Daoy (cell line): Measurements from ENCODE around the gene JADE2. TPM values are rescaled to one million over a fixed set of nuclear protein-coding genes. Genes with fewer than 3 reads are reported as not detected.
"Not testable (repeated sequence)": the region's sequence is repeated elsewhere in the genome, so short reads cannot be mapped to it uniquely, and the experiment has no call there.

Source experiments
- DNase-seq: peaks from one replicate; pipeline ENCODE4 v3.0.0-alpha.2; 2015; ENCODE audit warnings: low read depth
- total RNA-seq: library from RNA; depleted of rRNA; stranded (reverse); fragments of >200 nt; shearing (Covaris generic); gene quantifications from 2 replicates; pipeline ENCODE4 v1.2.3, GENCODE V29; 2014

Gene JADE2
- total RNA-seq, 1 experiment from 2014 or later, result 21.1 TPM

DNA sequence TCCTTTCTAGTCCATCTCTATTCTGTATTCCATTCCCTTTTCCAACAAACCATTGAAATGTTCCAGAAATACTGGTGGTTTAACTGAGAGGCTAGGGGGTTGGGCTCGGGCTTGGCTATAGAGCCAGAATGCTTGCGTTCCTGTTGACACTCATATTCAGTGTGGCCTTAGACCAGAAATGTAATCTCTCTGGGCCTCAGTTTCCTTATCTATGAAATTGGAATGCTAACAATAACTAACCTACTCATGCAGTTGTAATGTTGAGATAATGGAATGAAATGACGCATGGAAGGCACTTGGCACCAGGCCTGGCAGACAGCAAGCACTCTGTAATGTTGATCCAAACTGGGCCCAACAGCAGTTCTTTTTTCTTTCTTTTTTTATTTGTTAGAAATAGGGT lies 26.8 kb downstream of the JADE2 start:
- DNase-seq, result peak; percentile 94

DNA sequence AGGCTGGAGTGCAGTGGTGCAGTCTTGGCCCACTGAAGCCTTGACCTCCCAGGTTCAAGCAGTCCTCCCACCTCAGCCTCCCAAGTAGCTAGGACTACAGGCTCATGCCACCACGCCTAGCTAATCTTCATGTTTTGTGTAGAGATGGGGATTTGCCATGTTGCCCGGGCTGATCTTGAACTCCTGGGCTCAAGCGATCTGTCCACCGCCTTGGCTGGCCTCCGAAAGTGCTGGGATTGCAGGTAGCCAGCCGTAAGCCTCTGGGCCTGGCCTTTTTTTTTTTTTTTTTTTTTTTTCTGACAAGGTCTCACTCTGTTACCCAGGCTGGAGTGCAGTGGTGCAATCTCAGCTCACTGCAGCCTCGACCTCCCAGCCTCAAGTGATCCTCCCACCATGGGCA lies 27.2 kb downstream of the JADE2 start:
- peak; percentile 48 for DNase-seq

DNA sequence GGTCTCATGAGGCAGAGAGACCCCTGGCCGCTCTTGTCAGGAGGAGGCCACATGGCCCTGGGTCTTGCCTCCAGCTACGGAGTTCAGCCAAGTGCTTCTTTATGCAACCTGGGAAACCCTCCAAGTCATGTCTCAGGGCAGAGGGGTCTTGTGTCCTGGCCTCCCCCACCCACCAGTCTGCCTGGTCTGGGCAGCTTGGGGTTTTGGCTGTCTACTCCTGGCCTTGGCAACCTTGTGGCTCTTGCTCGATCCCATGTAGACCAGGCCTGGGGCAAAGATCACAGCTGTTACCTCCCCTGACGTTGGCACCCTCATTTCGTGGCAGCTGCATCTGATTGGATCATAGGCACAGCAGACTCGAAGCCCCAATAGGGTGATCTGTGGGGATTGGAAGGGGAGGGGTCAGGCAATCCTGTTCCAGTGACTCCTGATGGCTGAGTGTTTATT lies 28.4 kb downstream of the JADE2 start:
- peak; percentile 22 for DNase-seq

DNA sequence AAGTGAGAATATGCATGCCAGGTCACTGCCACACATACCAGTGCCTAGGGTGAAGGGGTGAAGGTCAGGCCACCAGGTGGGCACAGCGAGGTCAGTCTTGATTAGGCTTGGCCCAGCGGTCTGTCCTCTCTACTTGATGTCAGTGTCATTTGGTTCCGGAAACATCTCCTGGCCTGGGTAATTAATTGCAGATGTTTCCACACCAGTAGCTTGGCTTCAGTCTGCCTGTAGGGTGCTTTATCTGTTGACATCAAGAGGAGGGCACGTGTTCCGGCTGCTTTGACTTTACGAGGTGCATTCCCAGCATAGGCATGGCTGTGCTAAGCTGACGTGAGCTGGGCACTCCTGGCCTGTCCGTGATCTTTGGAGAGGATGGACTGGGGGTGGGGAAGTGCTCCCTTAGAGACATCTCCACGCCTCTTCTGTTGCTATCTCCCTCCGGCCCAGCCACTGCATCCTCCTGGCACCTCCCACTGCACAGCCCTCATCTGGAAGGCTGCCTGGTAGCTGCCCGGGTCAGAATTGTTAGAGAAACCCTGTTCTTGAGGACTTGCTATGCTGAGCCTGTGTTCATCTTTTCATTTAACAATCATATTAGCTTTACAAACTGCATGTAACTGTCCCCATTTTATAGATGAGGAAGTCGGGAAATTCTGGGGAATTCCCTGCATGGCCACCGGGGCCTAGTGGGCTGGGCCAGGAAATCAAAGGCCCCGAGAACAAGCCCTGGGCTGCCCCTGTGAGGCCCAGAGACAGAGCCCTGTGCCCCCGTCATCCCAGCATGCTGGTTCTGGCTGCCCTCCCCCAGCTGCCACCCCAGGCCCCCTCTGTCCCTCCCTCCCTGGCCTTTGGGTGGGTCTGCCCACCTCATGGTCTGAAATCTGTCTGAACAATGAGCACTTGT lies 29.1 kb downstream of the JADE2 start:
- DNase-seq, result peak; percentile 88

DNA sequence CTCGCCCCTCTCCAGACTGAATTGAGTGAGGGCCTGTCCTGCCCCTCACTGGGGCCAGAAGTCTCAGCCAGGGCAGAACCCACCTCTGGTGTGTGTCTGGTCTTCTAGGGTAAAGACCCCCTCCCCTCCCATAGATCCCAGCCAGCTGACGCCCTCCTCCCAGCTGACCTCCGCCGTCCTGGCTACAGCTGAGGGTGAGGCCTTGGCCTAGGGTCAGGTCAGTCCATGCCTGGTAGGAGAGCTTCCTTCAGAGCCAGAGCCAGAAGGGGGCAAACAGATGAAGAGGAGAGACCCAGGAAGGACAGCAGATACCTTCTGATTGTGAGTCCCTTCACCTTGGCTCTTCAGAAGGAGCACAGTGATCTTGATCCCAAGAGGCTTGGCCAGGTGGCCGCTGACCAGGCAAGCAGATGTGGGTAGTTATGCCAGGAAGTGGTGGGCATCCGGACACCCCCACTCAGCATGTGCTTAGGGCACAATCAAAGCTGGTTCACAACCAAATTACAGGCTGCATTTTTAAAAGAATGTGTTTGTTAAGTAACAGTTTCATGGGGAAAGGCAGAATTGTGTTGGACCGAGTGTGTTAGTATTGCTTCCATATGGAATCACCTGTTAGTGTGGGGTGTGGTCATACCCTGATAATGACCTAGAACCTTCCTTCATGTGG lies 29.9 kb downstream of the JADE2 start:
- peak; percentile 23 for DNase-seq

DNA sequence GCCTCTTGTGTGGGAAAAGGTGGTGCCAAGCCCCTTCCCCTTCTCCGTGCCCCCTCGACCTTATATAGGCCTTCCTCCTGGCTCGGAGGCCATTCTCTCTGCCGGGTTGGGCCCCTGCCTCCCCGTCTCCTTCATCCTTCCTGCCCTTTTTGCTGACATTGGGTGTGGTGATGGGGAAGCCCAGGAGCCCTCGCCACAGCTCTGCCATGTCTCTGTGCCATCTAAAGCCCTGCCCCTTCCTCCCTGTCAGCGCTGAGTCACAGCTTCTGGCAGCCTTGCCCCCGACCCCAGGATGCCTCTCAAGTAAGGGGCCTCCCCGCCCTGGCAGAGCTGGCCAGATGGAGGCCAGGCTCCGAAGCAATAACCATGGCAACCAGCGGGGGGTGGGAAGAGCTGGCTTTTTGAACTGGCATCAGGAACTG lies 30.4 kb downstream of the JADE2 start:
- peak; percentile 98 for DNase-seq

DNA sequence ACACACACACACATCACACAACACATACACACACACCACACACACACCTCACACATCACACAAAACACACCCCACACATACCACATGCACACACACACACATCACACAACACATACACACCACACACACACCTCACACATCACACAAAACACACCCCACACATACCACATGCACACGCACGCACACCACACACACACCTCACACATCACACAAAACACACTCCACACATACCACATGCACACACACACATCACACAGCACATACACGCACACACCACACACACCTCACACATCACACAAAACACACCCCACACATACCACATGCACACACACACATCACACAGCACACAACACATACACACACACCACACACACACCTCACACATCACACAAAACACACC lies 31.1 kb downstream of the JADE2 start:
- DNase-seq, result not testable (repeated sequence)

DNA sequence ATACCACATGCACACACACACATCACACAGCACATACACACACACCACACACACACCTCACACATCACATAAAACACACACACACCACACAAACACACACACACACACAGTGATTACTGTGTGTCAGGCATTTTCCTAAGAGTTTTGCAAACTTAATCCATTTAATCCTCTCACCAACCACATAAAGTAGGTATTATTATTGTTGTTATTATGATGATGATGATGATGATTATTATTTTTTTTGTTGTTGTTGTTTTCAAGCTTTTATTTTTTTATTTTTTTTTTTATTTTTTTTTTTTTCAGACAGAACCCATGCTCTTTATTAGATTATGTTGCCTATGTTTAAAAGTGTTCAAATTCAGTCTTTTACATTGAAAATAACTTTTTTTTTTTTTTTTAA lies 31.5 kb downstream of the JADE2 start:
- no peak for DNase-seq

DNA sequence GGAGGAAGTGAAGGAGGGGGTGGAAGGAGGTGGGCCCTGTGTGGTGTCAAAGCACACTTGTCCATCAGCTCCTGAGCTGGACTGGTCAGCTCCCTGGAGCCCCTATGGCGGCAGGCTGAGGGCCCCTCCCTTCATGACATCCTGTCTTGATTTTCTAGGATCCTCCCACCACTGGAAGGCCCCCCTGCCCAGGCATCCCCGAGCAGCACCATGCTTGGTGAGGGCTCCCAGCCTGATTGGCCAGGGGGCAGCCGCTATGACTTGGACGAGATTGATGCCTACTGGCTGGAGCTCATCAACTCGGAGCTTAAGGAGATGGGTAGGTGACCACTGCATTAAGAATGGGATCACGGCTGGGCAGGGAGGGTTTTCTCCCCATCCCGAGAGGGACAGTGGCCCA lies 34.2 kb downstream of the JADE2 start:
- DNase-seq, result no peak

DNA sequence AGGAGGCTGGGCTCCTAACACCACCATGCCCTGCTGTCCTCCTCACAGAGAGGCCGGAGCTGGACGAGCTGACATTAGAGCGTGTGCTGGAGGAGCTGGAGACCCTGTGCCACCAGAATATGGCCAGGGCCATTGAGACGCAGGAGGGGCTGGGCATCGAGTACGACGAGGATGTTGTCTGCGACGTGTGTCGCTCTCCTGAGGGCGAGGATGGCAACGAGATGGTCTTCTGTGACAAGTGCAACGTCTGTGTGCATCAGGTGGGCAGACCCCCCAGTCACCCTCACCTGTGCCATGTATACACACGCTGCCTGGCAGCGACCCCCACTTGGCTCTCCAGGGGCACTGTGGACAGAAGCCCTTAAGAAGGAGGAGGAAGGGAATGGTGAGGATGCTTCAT lies 35.2 kb downstream of the JADE2 start:
- DNase-seq, result no peak

DNA sequence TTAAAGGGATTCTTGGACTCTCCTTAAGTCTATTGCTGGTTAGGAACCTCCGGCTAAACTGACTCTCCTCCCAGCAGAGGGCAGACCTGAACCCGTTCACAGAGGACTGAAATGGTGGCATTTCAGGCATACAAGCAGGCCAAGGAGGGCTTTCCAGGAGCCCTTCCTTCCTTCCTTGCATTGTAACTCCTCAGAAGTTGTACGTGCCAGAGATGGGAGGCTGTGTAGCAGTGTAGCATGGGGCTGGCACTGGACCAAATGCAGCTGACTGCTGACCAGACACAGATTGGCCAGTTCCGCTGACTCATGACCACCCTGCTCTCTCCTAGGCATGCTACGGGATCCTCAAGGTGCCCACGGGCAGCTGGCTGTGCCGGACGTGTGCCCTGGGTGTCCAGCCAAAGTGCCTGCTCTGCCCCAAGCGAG lies 36.4 kb downstream of the JADE2 start:
- peak; percentile 79 for DNase-seq

DNA sequence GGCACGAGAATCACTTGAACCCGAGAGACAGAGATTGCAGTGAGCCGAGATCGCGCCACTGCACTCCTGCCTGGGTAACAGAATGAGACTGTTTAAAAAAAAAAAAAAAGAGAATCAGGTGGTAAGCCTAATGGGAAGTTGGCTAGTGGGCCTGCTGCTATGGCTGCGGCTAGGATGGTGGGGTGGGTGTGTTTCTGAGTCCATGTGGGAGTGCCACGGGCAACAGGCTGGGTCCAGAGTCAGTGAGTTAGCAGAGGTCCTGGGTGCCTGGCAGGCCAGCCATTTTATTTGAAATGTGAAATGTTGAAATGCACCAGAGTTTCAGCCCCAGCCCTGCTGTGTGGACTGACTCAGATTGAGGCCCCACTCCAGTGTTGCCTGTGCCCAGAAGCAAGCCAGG lies 37.8 kb downstream of the JADE2 start:
- no peak for DNase-seq

DNA sequence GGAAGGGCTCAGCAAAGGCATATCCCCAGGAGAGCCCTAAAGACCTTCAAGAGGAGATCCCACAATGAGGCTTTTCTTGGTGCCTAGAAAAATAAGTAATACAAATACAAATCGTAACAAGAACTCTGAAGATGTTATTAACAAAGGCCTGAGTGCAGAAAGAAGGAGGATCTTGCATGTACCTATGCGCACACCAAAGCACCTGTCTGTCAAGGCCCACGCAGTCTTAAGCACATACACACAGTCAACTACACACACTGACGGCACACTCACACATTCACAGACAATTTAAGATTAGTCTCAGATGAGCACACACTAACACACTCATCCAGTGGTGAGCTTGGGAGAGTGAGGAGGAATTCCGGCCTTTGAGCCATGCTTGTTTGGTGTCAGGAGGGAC lies 38.5 kb downstream of the JADE2 start:
- DNase-seq, result no peak

DNA sequence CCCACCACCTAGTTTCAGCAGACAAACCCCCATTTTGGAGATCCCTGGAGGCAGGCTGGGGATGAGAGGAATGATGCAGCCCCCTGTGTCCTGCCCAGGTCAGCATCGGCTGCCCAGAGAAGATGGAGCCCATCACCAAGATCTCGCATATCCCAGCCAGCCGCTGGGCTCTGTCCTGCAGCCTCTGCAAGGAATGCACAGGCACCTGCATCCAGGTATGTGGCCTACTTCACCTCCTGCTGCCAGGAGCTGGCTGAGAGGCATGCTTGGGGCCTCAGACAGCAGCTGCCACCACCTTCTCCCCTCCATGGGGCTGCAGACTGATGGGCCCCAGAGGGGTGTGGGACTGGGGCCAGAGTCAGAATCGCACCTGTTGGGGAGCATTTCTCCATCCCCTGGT lies 38.9 kb downstream of the JADE2 start:
- no peak for DNase-seq

DNA sequence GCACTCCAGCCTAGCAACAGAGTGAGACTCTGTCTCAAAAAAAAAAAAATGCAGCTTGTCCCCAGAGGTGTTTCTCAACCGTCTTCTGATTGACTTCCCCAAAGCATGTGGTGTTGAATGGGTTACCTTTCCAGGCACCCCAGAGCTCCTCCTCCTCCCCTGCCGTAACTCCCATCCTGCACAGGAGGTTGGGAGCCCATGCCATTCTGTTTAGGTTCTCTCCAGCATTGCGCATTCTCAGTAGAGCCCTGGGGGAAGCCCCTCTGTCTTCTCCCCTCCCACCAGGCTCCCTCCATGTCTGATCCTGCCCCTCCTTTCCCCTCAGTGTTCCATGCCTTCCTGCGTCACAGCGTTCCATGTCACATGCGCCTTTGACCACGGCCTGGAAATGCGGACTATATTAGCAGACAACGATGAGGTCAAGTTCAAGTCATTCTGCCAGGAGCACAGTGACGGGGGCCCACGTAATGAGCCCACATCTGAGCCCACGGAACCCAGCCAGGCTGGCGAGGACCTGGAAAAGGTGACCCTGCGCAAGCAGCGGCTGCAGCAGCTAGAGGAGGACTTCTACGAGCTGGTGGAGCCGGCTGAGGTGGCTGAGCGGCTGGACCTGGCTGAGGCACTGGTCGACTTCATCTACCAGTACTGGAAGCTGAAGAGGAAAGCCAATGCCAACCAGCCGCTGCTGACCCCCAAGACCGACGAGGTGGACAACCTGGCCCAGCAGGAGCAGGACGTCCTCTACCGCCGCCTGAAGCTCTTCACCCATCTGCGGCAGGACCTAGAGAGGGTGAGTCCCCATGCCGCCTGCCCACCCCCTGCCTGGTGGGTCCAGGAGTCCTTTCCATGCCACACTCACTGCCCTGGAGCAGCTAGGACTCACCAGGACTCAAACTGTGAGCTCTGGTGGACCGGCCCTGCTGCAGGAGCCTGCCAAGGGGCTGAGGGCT lies 40.6 kb downstream of the JADE2 start:
- DNase-seq, result no peak

DNA sequence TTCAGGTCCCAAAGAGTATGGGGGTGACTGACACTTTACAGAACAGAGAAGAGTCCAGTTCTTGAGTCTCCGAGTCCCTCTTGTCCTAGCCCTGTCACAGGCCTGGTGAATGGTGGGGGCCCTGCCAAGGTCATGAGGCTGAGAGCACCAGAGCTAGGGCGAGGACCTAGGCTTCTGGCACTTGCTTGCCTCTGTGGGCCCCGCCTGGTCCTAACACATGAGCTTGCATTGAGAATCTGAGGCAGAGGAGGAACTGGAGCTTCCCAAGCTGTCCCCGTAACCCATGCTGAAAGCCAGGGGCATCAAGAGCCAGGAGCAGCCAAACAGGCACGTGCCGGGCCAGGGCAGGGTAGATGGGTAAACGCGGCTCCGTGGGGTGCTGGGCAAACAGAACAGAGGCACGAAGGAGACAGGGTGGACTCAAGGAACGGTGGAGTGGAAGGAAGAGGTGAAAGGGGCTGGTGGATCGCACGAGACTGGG lies 41.3 kb downstream of the JADE2 start:
- no peak for DNase-seq

DNA sequence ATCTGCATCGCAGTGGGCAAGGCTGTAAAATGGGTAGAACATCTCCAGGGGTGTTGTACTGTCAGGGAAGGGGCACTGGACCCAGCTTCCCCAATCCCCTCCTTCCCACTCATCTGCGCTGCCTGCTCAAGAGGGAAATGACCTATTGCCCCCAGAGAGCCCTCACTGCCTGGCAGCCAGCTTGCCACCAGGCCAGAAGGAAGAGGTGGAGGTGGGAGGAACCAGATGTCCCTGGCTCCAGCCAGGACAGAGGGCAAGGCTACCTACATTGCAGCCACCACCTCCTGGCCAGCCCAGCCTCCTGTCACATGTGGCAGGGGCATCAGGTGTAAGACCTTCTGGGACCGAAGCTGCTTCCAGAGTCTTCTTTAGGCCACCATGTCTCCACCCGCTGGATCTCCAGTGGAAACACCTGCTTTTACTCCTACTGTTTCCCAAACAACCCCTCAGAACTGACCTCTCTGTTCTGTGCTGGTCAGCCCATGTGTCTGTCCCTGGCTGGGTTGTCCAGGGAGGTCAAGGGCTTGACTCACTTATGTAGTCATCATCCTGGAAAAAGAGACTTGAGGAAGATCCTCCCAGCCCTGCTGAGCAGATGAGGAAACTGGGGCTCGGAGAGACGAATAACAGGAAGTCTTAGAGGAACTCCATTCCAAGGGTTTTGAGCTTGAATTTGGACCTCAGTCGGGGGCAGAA lies 42.3 kb downstream of the JADE2 start:
- no peak for DNase-seq

DNA sequence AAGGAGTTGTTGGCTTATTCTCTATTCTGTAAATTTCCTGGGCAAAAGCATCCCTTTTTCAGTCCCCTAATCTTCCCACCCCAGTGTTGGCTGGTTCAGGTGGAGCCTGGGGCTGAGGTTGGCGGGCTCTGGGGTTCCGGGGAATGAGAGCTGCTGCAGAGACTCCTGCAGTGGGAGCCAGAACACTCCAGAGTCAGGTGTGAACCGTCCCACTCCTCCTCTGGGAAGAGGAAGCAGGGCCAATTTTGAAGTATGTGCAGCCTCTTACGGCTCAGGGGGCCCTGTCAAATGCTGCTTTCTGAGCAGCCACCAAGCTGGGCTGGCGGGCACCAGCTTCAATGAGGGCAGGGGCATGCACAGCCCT lies 42.8 kb downstream of the JADE2 start:
- no peak for DNase-seq

DNA sequence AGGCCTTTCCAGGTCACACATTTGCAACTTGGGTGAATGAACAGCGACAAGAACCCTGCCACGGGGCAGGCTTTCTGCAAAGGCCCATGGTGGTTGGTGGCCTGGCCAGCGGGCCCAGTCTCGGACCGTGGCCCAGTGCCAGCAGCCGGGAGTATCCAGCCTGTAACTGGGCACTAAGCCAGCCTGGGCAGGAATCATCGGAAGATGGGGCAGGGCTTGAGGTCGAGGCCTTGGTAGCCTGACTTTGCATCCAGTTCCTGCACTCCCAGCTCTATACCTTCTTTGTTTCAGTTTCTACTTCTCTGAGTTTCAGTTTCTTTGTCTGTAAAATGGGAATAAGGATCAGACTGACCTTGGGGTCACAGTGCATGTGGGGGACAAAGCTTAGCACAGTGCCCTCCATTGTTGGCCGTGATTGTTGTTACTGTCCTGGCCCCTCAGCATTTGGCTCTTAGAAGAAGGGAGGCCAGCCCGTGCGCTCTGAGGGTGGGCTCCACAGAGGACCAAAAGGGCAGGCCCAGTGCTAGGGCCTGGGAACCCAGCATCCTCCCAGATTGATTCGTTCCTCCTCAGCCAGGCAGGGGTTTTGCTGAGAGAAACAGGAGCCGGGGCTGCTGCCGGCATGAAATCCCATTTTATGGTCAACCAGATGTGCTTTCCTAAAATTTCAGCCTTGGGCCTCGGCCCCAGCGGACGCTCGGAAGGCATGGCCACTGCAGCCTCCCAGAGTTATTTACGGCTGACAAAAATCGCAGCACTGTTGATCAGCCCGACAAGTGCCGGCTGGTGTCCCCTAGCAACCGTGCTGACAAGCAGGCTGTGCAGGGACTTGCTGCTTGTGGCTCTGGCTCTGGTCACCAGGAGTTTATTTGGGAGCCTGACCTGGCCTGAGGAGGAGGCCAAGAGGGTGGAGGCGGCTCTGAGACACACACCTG lies 43.6 kb downstream of the JADE2 start:
- DNase-seq, result peak; percentile 35

DNA sequence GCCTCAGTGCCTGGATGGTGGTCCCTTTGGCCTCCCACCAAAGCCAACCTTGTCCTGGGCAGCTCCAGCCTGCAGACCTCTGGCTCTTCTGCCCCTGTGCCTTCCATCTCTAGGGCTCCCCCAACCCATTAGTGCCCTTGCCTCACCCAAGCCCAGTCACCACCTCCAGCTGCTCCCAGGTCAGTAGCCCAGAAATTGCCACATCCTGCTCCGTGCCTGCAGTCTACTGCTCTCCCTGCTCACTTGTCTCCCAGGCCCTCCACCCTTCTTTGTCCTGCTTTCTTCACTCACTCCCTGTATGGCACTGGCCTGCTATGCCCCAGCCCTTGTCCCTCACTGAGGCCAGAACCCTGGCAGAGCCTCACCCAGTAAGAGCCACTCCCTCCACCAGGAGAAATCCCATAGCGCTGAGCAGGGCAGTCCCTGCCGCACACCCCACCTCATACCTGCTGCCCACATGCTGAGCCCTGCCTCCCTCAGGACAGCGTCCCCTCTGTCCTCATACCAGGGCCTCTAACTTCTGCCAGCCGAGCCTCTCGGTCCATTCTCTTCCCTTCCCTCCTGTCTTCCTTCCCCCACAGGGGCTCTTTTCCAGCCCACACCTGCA lies 44.4 kb downstream of the JADE2 start:
- no peak for DNase-seq
